A204.1 (cell line): ENCODE measurements around the gene PKHD1.

Experiments
- FAIRE-seq: peaks from 2 replicates; lab custom pipeline; 2012; peaks lifted over from hg19 to GRCh38; lab: Jason Lieb, UNC

PKHD1 gene

GRCh38 chr6:51678274-51678673 lies 409.1 kb downstream of the PKHD1 start:
- FAIRE-seq, result no peak

GRCh38 chr6:51675922-51676275 lies 411.5 kb downstream of the PKHD1 start:
- FAIRE-seq, result no peak

GRCh38 chr6:51675020-51675921 lies 412.1 kb downstream of the PKHD1 start:
- no peak for FAIRE-seq

GRCh38 chr6:51663525-51663924 lies 423.9 kb downstream of the PKHD1 start:
- FAIRE-seq, result no peak

GRCh38 chr6:51660767-51661166 lies 426.6 kb downstream of the PKHD1 start:
- no peak for FAIRE-seq

GRCh38 chr6:51657491-51657890 lies 429.9 kb downstream of the PKHD1 start:
- FAIRE-seq, result no peak

- FAIRE-seq, result no peak
Observed at GRCh38 chr6:51655517-51655916, 431.9 kb downstream of the PKHD1 start.

- no peak for FAIRE-seq
Observed at GRCh38 chr6:51654647-51655046, 432.8 kb downstream of the PKHD1 start.

- FAIRE-seq, result no peak
Observed at GRCh38 chr6:51651132-51651817, 436.1 kb downstream of the PKHD1 start.

- FAIRE-seq, result no peak
Observed at GRCh38 chr6:51648774-51649173, 438.6 kb downstream of the PKHD1 start.

GRCh38 chr6:51648236-51648635 lies 439.2 kb downstream of the PKHD1 start:
- no peak for FAIRE-seq

GRCh38 chr6:51644426-51644825 lies 443.0 kb downstream of the PKHD1 start:
- FAIRE-seq, result no peak

GRCh38 chr6:51640021-51640420 lies 447.4 kb downstream of the PKHD1 start:
- no peak for FAIRE-seq

- no peak for FAIRE-seq
Observed at GRCh38 chr6:51633424-51633823, 454.0 kb downstream of the PKHD1 start.

GRCh38 chr6:51630011-51630410 lies 457.4 kb downstream of the PKHD1 start:
- no peak for FAIRE-seq

- no peak for FAIRE-seq
Observed at GRCh38 chr6:51626391-51626790, 461.0 kb downstream of the PKHD1 start.

- FAIRE-seq, result no peak
Observed at GRCh38 chr6:51625566-51625965, 461.8 kb downstream of the PKHD1 start.

- no peak for FAIRE-seq
Observed at GRCh38 chr6:51620971-51621370, 466.4 kb downstream of the PKHD1 start.

GRCh38 chr6:51619042-51619799 lies 468.2 kb downstream of the PKHD1 start:
- no peak for FAIRE-seq

- no peak for FAIRE-seq
Observed at GRCh38 chr6:51618563-51618962, 468.9 kb downstream of the PKHD1 start.

- FAIRE-seq, result no peak
Observed at GRCh38 chr6:51617751-51618150, 469.7 kb downstream of the PKHD1 start.

- FAIRE-seq, result no peak
Observed at GRCh38 chr6:51616243-51616642, 471.2 kb downstream of the PKHD1 start.

GRCh38 chr6:51614725-51615124 lies 472.7 kb downstream of the PKHD1 start:
- FAIRE-seq, result no peak
